BE2C (cell line): ENCODE results near the gene GASK1B.
A peak's percentile ranks its signal among the peaks of the same experiment; 100 is the strongest.

ENCODE experiments used
- DNase-seq: peaks from one replicate; pipeline ENCODE4 v3.0.0-alpha.2; 2020
- H3K27me3 ChIP-seq: fragments of 250-450 bp; sonication (Bioruptor Pico); 2 replicates; pipeline ENCODE4 v1.5.1; 2020; ENCODE audit warnings: mild to moderate bottlenecking
- H3K36me3 ChIP-seq: fragments of 250-450 bp; sonication (Bioruptor Pico); 2 replicates; pipeline ENCODE4 v1.5.1; 2020; ENCODE audit warnings: mild to moderate bottlenecking
- H3K4me1 ChIP-seq: fragments of 250-450 bp; sonication (Bioruptor Pico); 2 replicates; pipeline ENCODE4 v1.5.1; 2020
- H3K4me3 ChIP-seq: 2 replicates; pipeline ENCODE4 v1.5.1; 2011; ENCODE audit warnings: low read depth, low read length
- H3K9me3 ChIP-seq: fragments of 250-450 bp; sonication (Bioruptor Pico); 2 replicates; pipeline ENCODE4 v1.5.1; 2020
- TF ChIP-seq, protein P1 (sequence below): IDR thresholded peaks from 2 replicates; pipeline ENCODE4 v1.5.1; 2012; ENCODE audit warnings: mild to moderate bottlenecking, low read depth, low read length

Gene GASK1B

GRCh38 chr4:158209825-158210807 is 37.3 kb upstream of the GASK1B start, which contains the start of gene TMEM144:
TSS of gene TMEM144 (plus strand) at chr4:158210486. CDS start at chr4:158212668, 2,182 bp downstream.
- Histone ChIP-seq H3K9me3 (no peaks in the 10 kb centered on the region), H3K4me3 (peak within 1 kb of the TSS; percentile 49), H3K4me1 (no peaks in the 10 kb centered on the region), H3K27me3 (peaks cover 12% of the 10 kb centered on the region), H3K36me3 (no peaks in the 10 kb centered on the region)
- TF ChIP-seq, protein P1, sequence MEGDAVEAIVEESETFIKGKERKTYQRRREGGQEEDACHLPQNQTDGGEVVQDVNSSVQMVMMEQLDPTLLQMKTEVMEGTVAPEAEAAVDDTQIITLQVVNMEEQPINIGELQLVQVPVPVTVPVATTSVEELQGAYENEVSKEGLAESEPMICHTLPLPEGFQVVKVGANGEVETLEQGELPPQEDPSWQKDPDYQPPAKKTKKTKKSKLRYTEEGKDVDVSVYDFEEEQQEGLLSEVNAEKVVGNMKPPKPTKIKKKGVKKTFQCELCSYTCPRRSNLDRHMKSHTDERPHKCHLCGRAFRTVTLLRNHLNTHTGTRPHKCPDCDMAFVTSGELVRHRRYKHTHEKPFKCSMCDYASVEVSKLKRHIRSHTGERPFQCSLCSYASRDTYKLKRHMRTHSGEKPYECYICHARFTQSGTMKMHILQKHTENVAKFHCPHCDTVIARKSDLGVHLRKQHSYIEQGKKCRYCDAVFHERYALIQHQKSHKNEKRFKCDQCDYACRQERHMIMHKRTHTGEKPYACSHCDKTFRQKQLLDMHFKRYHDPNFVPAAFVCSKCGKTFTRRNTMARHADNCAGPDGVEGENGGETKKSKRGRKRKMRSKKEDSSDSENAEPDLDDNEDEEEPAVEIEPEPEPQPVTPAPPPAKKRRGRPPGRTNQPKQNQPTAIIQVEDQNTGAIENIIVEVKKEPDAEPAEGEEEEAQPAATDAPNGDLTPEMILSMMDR = no peak
- DNase-seq = peak; percentile 62

DNA sequence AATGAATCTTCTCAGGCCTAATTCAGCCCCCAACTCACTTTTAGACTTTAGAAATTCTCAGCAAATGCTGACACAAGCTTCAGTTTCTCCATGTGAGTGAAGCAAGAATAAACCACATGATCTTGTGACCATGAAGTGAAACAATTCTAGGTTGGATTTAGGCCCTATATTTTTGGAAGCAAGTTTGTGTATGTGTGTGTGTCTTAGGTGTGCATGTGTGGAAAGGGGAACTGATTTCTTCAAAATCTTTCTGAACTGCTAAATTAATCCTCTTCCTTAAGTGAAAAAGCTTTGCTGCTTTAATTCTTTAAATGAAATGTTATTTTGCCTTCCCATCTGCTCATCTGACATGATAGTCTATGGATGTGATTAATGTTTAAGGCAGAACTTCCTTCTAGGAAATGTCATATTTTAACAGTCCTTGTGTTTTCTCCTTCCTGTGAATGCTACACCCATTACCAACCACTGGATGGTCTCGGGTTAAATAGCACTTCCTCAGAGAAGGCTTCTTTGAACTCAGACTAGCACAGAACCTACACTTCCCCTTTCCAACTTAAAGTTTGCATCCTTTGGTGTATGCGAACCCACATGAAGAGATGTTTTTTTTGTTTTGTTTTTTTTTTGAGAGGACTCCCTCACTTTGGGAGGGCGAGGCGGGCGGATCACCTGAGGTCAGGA is 36.3 kb upstream of the GASK1B start:
- TF ChIP-seq, protein P1 = no peak
- Histone ChIP-seq H3K36me3 (no peaks in the 10 kb centered on the region), H3K9me3 (no peaks in the 10 kb centered on the region), H3K27me3 (peaks cover 12% of the 10 kb centered on the region), H3K4me1 (no peaks in the 10 kb centered on the region), H3K4me3 (no peak overlapping the region)
- DNase-seq = no peak

GRCh38 chr4:158203929-158204328 is 31.1 kb upstream of the GASK1B start:
- TF ChIP-seq, protein P1 = no peak
- H3K4me1 ChIP-seq = no peaks in the 10 kb centered on the region
- peaks cover 2% of the 10 kb centered on the region; the same call in 1 of the 2 replicates for H3K27me3 ChIP-seq
- no peaks in the 10 kb centered on the region for H3K9me3 ChIP-seq
- H3K36me3 ChIP-seq = no peaks in the 10 kb centered on the region
- DNase-seq = no peak
- no peak overlapping the region for H3K4me3 ChIP-seq

GRCh38 chr4:158203436-158203835 is 30.6 kb upstream of the GASK1B start:
- TF ChIP-seq, protein P1 = no peak
- DNase-seq = no peak
- Histone ChIP-seq H3K4me3 (no peak overlapping the region), H3K9me3 (no peaks in the 10 kb centered on the region), H3K27me3 (no peaks in the 10 kb centered on the region), H3K36me3 (no peaks in the 10 kb centered on the region), H3K4me1 (no peaks in the 10 kb centered on the region)

GRCh38 chr4:158202481-158202880 is 29.7 kb upstream of the GASK1B start:
- DNase-seq = no peak
- peaks cover 1% of the 10 kb centered on the region; the same call in 1 of the 2 replicates for H3K27me3 ChIP-seq
- no peaks in the 10 kb centered on the region for H3K9me3 ChIP-seq
- H3K36me3 ChIP-seq = no peaks in the 10 kb centered on the region
- TF ChIP-seq, protein P1 = no peak
- no peak overlapping the region for H3K4me3 ChIP-seq
- no peaks in the 10 kb centered on the region for H3K4me1 ChIP-seq
